ENCODE measurements around the gene IFNL3. TPM values are rescaled to one million over a fixed set of nuclear protein-coding genes. Genes with fewer than 3 reads are reported as not detected.

Gene IFNL3
- total RNA-seq, 1 donor from 2014 or later = not detected

DNA sequence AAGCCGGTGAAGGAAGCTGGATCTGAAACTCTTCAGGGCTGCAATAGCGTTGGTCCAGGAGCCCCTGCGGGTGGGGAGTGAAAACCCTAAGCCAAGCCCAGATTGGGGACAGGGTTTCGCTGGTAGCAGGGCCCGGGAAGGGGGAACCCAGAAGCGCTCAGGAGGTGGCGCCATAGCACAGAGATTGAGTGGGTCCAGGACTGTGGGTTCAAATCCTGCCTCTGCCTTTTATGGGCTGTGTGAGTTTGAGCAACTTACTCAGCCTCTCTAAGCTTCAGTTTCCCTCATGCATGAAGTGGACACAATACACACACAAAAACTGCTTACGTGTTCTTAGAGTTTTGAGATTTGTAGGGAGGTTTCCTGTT, 32.4 kb downstream of the IFNL3 start:
- Histone ChIP-seq H3K79me2 (ENCODE audit: insufficient read depth, low read length) (no peaks in the 10 kb centered on the region), H3K9me3 (ENCODE audit: insufficient read depth, low read depth, low read length) (no peaks in the 10 kb centered on the region), H4K20me1 (ENCODE audit: insufficient read depth, low read length) (no peaks in the 10 kb centered on the region), H3K36me3 (ENCODE audit: insufficient read depth, low read length) (no peaks in the 10 kb centered on the region), H3K4me3 (ENCODE audit: insufficient read depth, low read depth, low read length) (no peak overlapping the region), H3K27me3 (ENCODE audit: insufficient read depth, low read length) (peaks cover 3% of the 10 kb centered on the region), H3K4me1 (ENCODE audit: insufficient read depth, low read length) (no peaks in the 10 kb centered on the region), H3K9ac (ENCODE audit: low read length) (no peak overlapping the region), H2AFZ (ENCODE audit: low read depth, low read length) (no peak overlapping the region), H3K4me2 (ENCODE audit: low read length) (no peak overlapping the region), H3K27ac (ENCODE audit: low read depth, low read length) (no peak overlapping the region)
- Mint-ChIP-seq H3K4me3 (ENCODE audit: unreplicated experiment) (no peak overlapping the region), H3K9me3 (ENCODE audit: unreplicated experiment) (peaks cover 9% of the 10 kb centered on the region), H3K27ac (ENCODE audit: unreplicated experiment) (no peak overlapping the region), H3K27me3 (ENCODE audit: low read depth, unreplicated experiment) (peaks cover 35% of the 10 kb centered on the region), H3K36me3 (ENCODE audit: low read depth, unreplicated experiment) (no peaks in the 10 kb centered on the region), H3K4me1 (ENCODE audit: low read depth, unreplicated experiment) (no peaks in the 10 kb centered on the region)
- no peak for TF ChIP-seq EZH2 (IDR thresholded peaks at IDR 0.05; ENCODE audit: insufficient read depth, low read length)
- TF ChIP-seq, protein P1, sequence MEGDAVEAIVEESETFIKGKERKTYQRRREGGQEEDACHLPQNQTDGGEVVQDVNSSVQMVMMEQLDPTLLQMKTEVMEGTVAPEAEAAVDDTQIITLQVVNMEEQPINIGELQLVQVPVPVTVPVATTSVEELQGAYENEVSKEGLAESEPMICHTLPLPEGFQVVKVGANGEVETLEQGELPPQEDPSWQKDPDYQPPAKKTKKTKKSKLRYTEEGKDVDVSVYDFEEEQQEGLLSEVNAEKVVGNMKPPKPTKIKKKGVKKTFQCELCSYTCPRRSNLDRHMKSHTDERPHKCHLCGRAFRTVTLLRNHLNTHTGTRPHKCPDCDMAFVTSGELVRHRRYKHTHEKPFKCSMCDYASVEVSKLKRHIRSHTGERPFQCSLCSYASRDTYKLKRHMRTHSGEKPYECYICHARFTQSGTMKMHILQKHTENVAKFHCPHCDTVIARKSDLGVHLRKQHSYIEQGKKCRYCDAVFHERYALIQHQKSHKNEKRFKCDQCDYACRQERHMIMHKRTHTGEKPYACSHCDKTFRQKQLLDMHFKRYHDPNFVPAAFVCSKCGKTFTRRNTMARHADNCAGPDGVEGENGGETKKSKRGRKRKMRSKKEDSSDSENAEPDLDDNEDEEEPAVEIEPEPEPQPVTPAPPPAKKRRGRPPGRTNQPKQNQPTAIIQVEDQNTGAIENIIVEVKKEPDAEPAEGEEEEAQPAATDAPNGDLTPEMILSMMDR (IDR thresholded peaks at IDR 0.05; ENCODE audit: insufficient read depth, low read depth, low read length) = peak; percentile 5
- DNase-seq (ENCODE audit: low read depth) (no peak), FAIRE-seq (no peak)

DNA sequence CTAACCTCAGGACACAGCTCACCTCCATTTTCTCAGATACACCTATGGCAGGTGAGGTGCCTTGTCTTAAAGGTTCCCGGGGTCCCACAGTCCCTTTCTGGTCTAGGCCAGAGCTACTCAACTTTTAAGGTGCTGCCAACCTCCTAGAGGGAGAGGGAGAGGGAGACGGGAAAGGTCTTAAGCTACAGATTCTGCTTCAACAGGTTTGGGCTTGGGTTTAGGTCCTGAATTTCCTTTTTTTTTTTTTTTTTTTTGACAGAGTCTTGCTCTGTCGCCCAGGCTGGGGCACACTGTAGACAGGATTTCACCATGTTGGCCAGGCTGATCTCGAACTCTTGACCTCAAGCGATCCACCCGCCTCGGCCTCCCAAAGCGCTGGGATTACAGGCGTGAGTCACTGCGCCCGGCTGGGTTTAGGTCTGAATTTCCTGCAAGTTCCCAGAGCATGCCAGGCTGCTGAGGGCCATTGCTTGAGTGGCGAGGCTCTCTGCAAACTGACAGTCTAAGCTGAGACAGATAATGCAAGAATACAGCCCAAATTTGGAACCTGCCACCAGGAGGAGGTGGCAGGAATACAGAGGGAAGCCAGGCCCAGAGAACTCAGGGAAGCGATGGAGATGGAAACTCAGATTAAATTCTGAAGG, 33.0 kb downstream of the IFNL3 start:
- no peaks in the 10 kb centered on the region for H3K79me2 ChIP-seq (ENCODE audit: insufficient read depth, low read length)
- H3K9me3 ChIP-seq (ENCODE audit: insufficient read depth, low read depth, low read length) = no peaks in the 10 kb centered on the region
- Mint-ChIP-seq H3K27me3 (ENCODE audit: low read depth, unreplicated experiment) (peaks cover 30% of the 10 kb centered on the region), H3K4me1 (ENCODE audit: low read depth, unreplicated experiment) (no peaks in the 10 kb centered on the region), H3K36me3 (ENCODE audit: low read depth, unreplicated experiment) (no peaks in the 10 kb centered on the region), H3K4me3 (ENCODE audit: unreplicated experiment) (no peak overlapping the region), H3K9me3 (ENCODE audit: unreplicated experiment) (peaks cover 5% of the 10 kb centered on the region), H3K27ac (ENCODE audit: unreplicated experiment) (no peak overlapping the region)
- H3K36me3 ChIP-seq (ENCODE audit: insufficient read depth, low read length) = no peaks in the 10 kb centered on the region
- no peak overlapping the region for H3K4me2 ChIP-seq (ENCODE audit: low read length)
- H4K20me1 ChIP-seq (ENCODE audit: insufficient read depth, low read length) = no peaks in the 10 kb centered on the region
- TF ChIP-seq EZH2 (IDR thresholded peaks at IDR 0.05; ENCODE audit: insufficient read depth, low read length) = no peak
- TF ChIP-seq, protein P1 (IDR thresholded peaks at IDR 0.05; ENCODE audit: insufficient read depth, low read depth, low read length) = no peak
- H3K4me3 ChIP-seq (ENCODE audit: insufficient read depth, low read depth, low read length) = no peak overlapping the region
- H3K27me3 ChIP-seq (ENCODE audit: insufficient read depth, low read length) = peaks cover 3% of the 10 kb centered on the region
- no peak overlapping the region for H3K9ac ChIP-seq (ENCODE audit: low read length)
- no peak overlapping the region for H2AFZ ChIP-seq (ENCODE audit: low read depth, low read length)
- no peak overlapping the region for H3K27ac ChIP-seq (ENCODE audit: low read depth, low read length)
- no peak for FAIRE-seq
- no peak for DNase-seq (ENCODE audit: low read depth)
- H3K4me1 ChIP-seq (ENCODE audit: insufficient read depth, low read length) = no peaks in the 10 kb centered on the region

DNA sequence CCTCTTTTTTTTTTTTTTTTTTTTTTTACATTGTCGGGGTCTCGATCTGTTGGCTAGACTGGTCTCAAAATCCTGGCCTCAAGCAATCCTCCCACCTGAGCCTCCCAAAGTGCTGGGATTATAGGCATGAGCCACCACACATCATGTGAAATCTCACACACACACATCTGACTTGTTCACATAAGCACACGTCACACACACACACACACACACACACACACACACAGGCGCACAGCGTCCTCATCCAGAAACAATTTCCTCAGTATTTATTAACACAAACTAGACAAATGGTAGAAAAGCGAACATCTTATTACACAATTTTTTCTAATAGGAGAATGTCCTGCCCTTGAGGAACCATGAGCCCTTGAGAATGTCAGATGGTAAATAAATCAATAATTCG, 35.6 kb downstream of the IFNL3 start:
- Histone ChIP-seq H3K27ac (ENCODE audit: low read depth, low read length) (no peak overlapping the region), H3K27me3 (ENCODE audit: insufficient read depth, low read length) (peaks cover 11% of the 10 kb centered on the region), H3K36me3 (ENCODE audit: insufficient read depth, low read length) (no peaks in the 10 kb centered on the region), H3K9ac (ENCODE audit: low read length) (no peak overlapping the region), H3K4me1 (ENCODE audit: insufficient read depth, low read length) (no peaks in the 10 kb centered on the region), H2AFZ (ENCODE audit: low read depth, low read length) (no peak overlapping the region), H3K9me3 (ENCODE audit: insufficient read depth, low read depth, low read length) (no peaks in the 10 kb centered on the region), H3K4me3 (ENCODE audit: insufficient read depth, low read depth, low read length) (no peak overlapping the region), H4K20me1 (ENCODE audit: insufficient read depth, low read length) (no peaks in the 10 kb centered on the region), H3K4me2 (ENCODE audit: low read length) (no peak overlapping the region), H3K79me2 (ENCODE audit: insufficient read depth, low read length) (no peaks in the 10 kb centered on the region)
- Mint-ChIP-seq H3K27me3 (ENCODE audit: low read depth, unreplicated experiment) (peaks cover 32% of the 10 kb centered on the region), H3K9me3 (ENCODE audit: unreplicated experiment) (no peaks in the 10 kb centered on the region), H3K27ac (ENCODE audit: unreplicated experiment) (no peak overlapping the region), H3K4me1 (ENCODE audit: low read depth, unreplicated experiment) (peaks cover 2% of the 10 kb centered on the region), H3K36me3 (ENCODE audit: low read depth, unreplicated experiment) (no peaks in the 10 kb centered on the region), H3K4me3 (ENCODE audit: unreplicated experiment) (no peak overlapping the region)
- TF ChIP-seq, protein P1 (IDR thresholded peaks at IDR 0.05; ENCODE audit: insufficient read depth, low read depth, low read length) = no peak
- no peak for TF ChIP-seq EZH2 (IDR thresholded peaks at IDR 0.05; ENCODE audit: insufficient read depth, low read length)
- DNase-seq (ENCODE audit: low read depth) (no peak), FAIRE-seq (no peak)

Measured in astrocyte (in vitro differentiated cells and primary cell).